Body of pancreas (tissue), 4 donors: Measurements from ENCODE around the gene CDK4.

ENCODE experiments used
- CTCF ChIP-seq, 7 experiments: fragments of 450-650 bp in 4 of 7; fragments of 200-600 bp in 3 of 7; sonication (generic) in 3 of 7; IDR thresholded peaks; one replicate each; pipeline ENCODE4 v1.5.1; 2016 to 2019; ENCODE audit warnings: antibody characterized with exemption in 7 of 7
- POLR2A ChIP-seq, 3 donors: fragments of 450-650 bp; IDR thresholded peaks; one replicate each; pipeline ENCODE4 v1.6.1; 2016; ENCODE audit warnings: antibody characterized with exemption in 3 of 3, mild to moderate bottlenecking in 2 of 3

- no peak for TF ChIP-seq POLR2A (IDR thresholded peaks at IDR 0.05)
- no peak for TF ChIP-seq CTCF (IDR thresholded peaks at IDR 0.05)
Observed at GRCh38 chr12:57724003-57724935, 27.8 kb downstream of the CDK4 start.
